Measurements from ENCODE around the gene PRKD3.

GRCh38 chr2:37281916-37282315 is 42.7 kb downstream of the PRKD3 start:
- TF ChIP-seq CTCF (conservative IDR thresholded peaks at IDR 0.05; ENCODE audit: low read depth, low read length) (peak; percentile 53; the same call in 1 of the 2 replicates), EZH2phosphoT487 (IDR thresholded peaks at IDR 0.05; ENCODE audit: borderline replicate concordance, low read length) (no peak), EZH2 (IDR thresholded peaks at IDR 0.05; ENCODE audit: low read length, unreplicated experiment) (no peak)
